CD4-positive, alpha-beta T cell (primary cell): ENCODE measurements around the gene NAGPA. TPM values are rescaled to one million over a fixed set of nuclear protein-coding genes. Genes with fewer than 3 reads are reported as not detected.

Experiments used
- ATAC-seq: fragments of 200-7000 bp; cut with Tn5 transposase; one replicate; pipeline ENCODE4 v1.10.0; 2022; ENCODE audit warnings: mild to moderate bottlenecking; ENCODE audit not compliant: poor library complexity
- CTCF ChIA-PET: fragments of 350-600 bp; sonication (Branson Sonifier 250); formaldehyde crosslinking; loops from one replicate; lab custom pipeline; 2021; ENCODE audit warnings: antibody characterized with exemption, inconsistent platforms; lab: Charles Lee
- POLR2A ChIA-PET: fragments of 350-600 bp; sonication (Branson Sonifier 250); formaldehyde crosslinking; loops from one replicate; lab custom pipeline; 2021; ENCODE audit warnings: antibody characterized with exemption, inconsistent platforms; lab: Charles Lee
- DNase-seq, 14 experiments: peaks; one replicate each; pipeline ENCODE4 v3.0.0-alpha.2; 2013 to 2020; ENCODE audit warnings: mixed read lengths in 2 of 14
- H3K27ac ChIP-seq, 2 donors: one replicate each; pipeline versions ENCODE4 v1.5.1 to v1.7.0; 2013; ENCODE audit warnings: low read length in 2 of 2, low read depth in 1 of 2, mild to moderate bottlenecking in 1 of 2
- H3K27me3 ChIP-seq, 2 experiments: 1 replicate in 1 of 2; 2 replicates in 1 of 2; pipeline versions ENCODE4 v1.6.1 to v1.7.0; 2013; ENCODE audit warnings: low read length in 2 of 2, control low read depth in 1 of 2, mild to moderate bottlenecking in 1 of 2, moderate library complexity in 1 of 2; ENCODE audit not compliant: insufficient read depth in 2 of 2, control insufficient read depth in 1 of 2
- H3K36me3 ChIP-seq: one replicate; pipeline ENCODE4 v1.6.1; 2013; ENCODE audit warnings: low read length, control low read depth; ENCODE audit not compliant: insufficient read depth
- H3K4me1 ChIP-seq: one replicate; pipeline ENCODE4 v1.6.1; 2013; ENCODE audit warnings: low read length, control low read depth; ENCODE audit not compliant: insufficient read depth
- H3K4me3 ChIP-seq: one replicate; pipeline ENCODE4 v1.5.1; 2013; ENCODE audit warnings: mild to moderate bottlenecking, low read length, moderate library complexity
- H3K9me3 ChIP-seq, 2 experiments: 1 replicate in 1 of 2; 2 replicates in 1 of 2; pipeline versions ENCODE4 v1.6.1 to v1.7.0; 2013; ENCODE audit warnings: low read length in 2 of 2, mild to moderate bottlenecking in 2 of 2, control low read depth in 1 of 2, moderate library complexity in 1 of 2; ENCODE audit not compliant: control insufficient read depth in 1 of 2, insufficient read depth in 1 of 2
- H3K27ac Mint-ChIP-seq: one replicate; pipeline ENCODE4 v1.8.0; 2020; ENCODE audit warnings: mixed read lengths
- H3K27me3 Mint-ChIP-seq: one replicate; pipeline ENCODE4 v1.8.0; 2021; ENCODE audit warnings: mixed read lengths
- H3K36me3 Mint-ChIP-seq: one replicate; pipeline ENCODE4 v1.8.0; 2021; ENCODE audit warnings: low read depth, mixed read lengths
- H3K4me1 Mint-ChIP-seq: one replicate; pipeline ENCODE4 v1.8.0; 2021; ENCODE audit warnings: low read depth, mixed read lengths
- H3K4me3 Mint-ChIP-seq: one replicate; pipeline ENCODE4 v1.8.0; 2020; ENCODE audit warnings: mild to moderate bottlenecking, mixed read lengths
- H3K9me3 Mint-ChIP-seq: one replicate; pipeline ENCODE4 v1.8.0; 2020; ENCODE audit warnings: mixed read lengths
- CTCF ChIP-seq: fragments of 200-600 bp; IDR thresholded peaks from one replicate; pipeline ENCODE4 v1.8.0; 2022; ENCODE audit warnings: antibody characterized with exemption, mild to moderate bottlenecking
- intact Hi-C, 2 experiments: fragments of 100-400 bp; cut with DNase I in 1 of 2; cut with micrococcal nuclease in 1 of 2; formaldehyde crosslinking; loops; one replicate each; pipeline versions ENCODE4 v1.15.1 to v1.9.0; 2023 to 2025; cut with DNase I, micrococcal nuclease
- total RNA-seq, 174 experiments: library from RNA in 2 of 174; stranded (reverse) in 2 of 174; gene quantifications; one replicate each; pipeline ENCODE4 v1.2.3 and lab custom pipeline; 2021 to 2026

The NAGPA gene
- total RNA-seq, 2 experiments from 2014 or later = 30.0 to 34.0 TPM

GRCh38 chr16:5026664-5027063 is 7.1 kb downstream of the NAGPA start:
- ChIA-PET POLR2A (no interaction called here), CTCF (no interaction called here)
- intact Hi-C loops = no loop called here
- H3K9me3 Mint-ChIP-seq = no peaks in the 10 kb centered on the region
- H3K27ac ChIP-seq = no peak overlapping the region
- no peaks in the 10 kb centered on the region for H3K9me3 ChIP-seq
- no peak for DNase-seq
- H3K36me3 ChIP-seq = peaks cover 20% of the 10 kb centered on the region
- no peaks in the 10 kb centered on the region for H3K4me1 ChIP-seq
- H3K27me3 Mint-ChIP-seq = no peaks in the 10 kb centered on the region
- H3K36me3 Mint-ChIP-seq = peaks cover 25% of the 10 kb centered on the region
- no peak overlapping the region for H3K27ac Mint-ChIP-seq
- no peaks in the 10 kb centered on the region for H3K27me3 ChIP-seq
- H3K4me3 ChIP-seq = no peak overlapping the region
- no peak overlapping the region for H3K4me3 Mint-ChIP-seq
- no peak for ATAC-seq
- H3K4me1 Mint-ChIP-seq = no peaks in the 10 kb centered on the region
- no peak for TF ChIP-seq CTCF

GRCh38 chr16:5025171-5025632 is 8.5 kb downstream of the NAGPA start:
- CTCF ChIA-PET = no interaction called here
- no peak for TF ChIP-seq CTCF
- Mint-ChIP-seq H3K27me3 (no peaks in the 10 kb centered on the region), H3K4me3 (no peak overlapping the region), H3K4me1 (no peaks in the 10 kb centered on the region), H3K9me3 (no peaks in the 10 kb centered on the region), H3K27ac (no peak overlapping the region), H3K36me3 (peaks cover 25% of the 10 kb centered on the region)
- Histone ChIP-seq H3K4me3 (no peak overlapping the region), H3K9me3 (no peaks in the 10 kb centered on the region), H3K4me1 (no peaks in the 10 kb centered on the region), H3K27ac (no peak overlapping the region), H3K36me3 (peaks cover 19% of the 10 kb centered on the region), H3K27me3 (no peaks in the 10 kb centered on the region)
- no peak for DNase-seq
- POLR2A ChIA-PET = no interaction called here
- no peak for ATAC-seq
- intact Hi-C loops = no loop called here

GRCh38 chr16:5024632-5025031 is 9.1 kb downstream of the NAGPA start:
- Histone ChIP-seq H3K27ac (no peak overlapping the region), H3K4me3 (no peak overlapping the region), H3K9me3 (no peaks in the 10 kb centered on the region), H3K36me3 (peaks cover 15% of the 10 kb centered on the region), H3K4me1 (no peaks in the 10 kb centered on the region), H3K27me3 (no peaks in the 10 kb centered on the region)
- no peak for DNase-seq
- Mint-ChIP-seq H3K9me3 (no peaks in the 10 kb centered on the region), H3K27me3 (no peaks in the 10 kb centered on the region), H3K36me3 (peaks cover 25% of the 10 kb centered on the region), H3K27ac (no peak overlapping the region), H3K4me3 (no peak overlapping the region), H3K4me1 (no peaks in the 10 kb centered on the region)
- CTCF ChIA-PET = no interaction called here
- TF ChIP-seq CTCF = no peak
- intact Hi-C loops = no loop called here
- POLR2A ChIA-PET = no interaction called here
- no peak for ATAC-seq
